Brain microvascular endothelial cell (primary cell): Measurements from ENCODE around the gene C1orf122.

Experiments used
- DNase-seq: peaks from one replicate; pipeline ENCODE4 v3.0.0-alpha.2; 2020
- H3K27ac ChIP-seq: fragments of 250-450 bp; sonication (Bioruptor Pico); 2 replicates; pipeline ENCODE4 v1.5.1; 2020; ENCODE audit warnings: mild to moderate bottlenecking, moderate library complexity
- H3K27me3 ChIP-seq: fragments of 250-450 bp; sonication (Bioruptor Pico); replicated peaks from 2 replicates; pipeline ENCODE4 v1.5.1; 2020; ENCODE audit warnings: mild to moderate bottlenecking
- H3K36me3 ChIP-seq: fragments of 250-450 bp; sonication (Bioruptor Pico); replicated peaks from 2 replicates; pipeline ENCODE4 v1.5.1; 2020; ENCODE audit warnings: mild to moderate bottlenecking
- H3K4me3 ChIP-seq: 2 replicates; pipeline ENCODE4 v1.5.1; 2011; ENCODE audit warnings: low read depth, mild to moderate bottlenecking, control low read depth, low read length, moderate library complexity
- CTCF ChIP-seq: IDR thresholded peaks from 2 replicates; pipeline ENCODE4 v1.5.1; 2011; ENCODE audit warnings: low read depth, mild to moderate bottlenecking, moderate library complexity, low read length, control low read depth, inconsistent platforms; ENCODE audit errors: missing control alignments
- in situ Hi-C: cut with HindIII; loops from 2 replicates; pipeline ENCODE4 v1.10.0; 2017; ENCODE audit warnings: low sequenced_read_pairs, low pct_ligation_motif_present

C1orf122 gene

GRCh38 chr1:37822906-37823815 is 15.6 kb downstream of the C1orf122 start:
- TF ChIP-seq CTCF, result no peak
- Histone ChIP-seq H3K27me3 (no peaks in the 10 kb centered on the region), H3K27ac (no peak overlapping the region), H3K4me3 (no peak overlapping the region), H3K36me3 (peaks cover 42% of the 10 kb centered on the region)
- in situ Hi-C loops, result no loop called here
- DNase-seq, result peak; percentile 8

GRCh38 chr1:37824001-37824400 is 16.4 kb downstream of the C1orf122 start:
- no peak for DNase-seq
- peaks cover 49% of the 10 kb centered on the region for H3K36me3 ChIP-seq
- in situ Hi-C loops, result no loop called here
- no peak overlapping the region for H3K27ac ChIP-seq
- no peaks in the 10 kb centered on the region for H3K27me3 ChIP-seq
- TF ChIP-seq CTCF, result no peak
- no peak overlapping the region for H3K4me3 ChIP-seq

GRCh38 chr1:37825506-37825905 is 17.9 kb downstream of the C1orf122 start:
- Histone ChIP-seq H3K4me3 (no peak overlapping the region), H3K36me3 (peaks cover 41% of the 10 kb centered on the region), H3K27ac (no peak overlapping the region), H3K27me3 (no peaks in the 10 kb centered on the region)
- in situ Hi-C loops, result no loop called here
- no peak for DNase-seq
- TF ChIP-seq CTCF, result no peak

DNA sequence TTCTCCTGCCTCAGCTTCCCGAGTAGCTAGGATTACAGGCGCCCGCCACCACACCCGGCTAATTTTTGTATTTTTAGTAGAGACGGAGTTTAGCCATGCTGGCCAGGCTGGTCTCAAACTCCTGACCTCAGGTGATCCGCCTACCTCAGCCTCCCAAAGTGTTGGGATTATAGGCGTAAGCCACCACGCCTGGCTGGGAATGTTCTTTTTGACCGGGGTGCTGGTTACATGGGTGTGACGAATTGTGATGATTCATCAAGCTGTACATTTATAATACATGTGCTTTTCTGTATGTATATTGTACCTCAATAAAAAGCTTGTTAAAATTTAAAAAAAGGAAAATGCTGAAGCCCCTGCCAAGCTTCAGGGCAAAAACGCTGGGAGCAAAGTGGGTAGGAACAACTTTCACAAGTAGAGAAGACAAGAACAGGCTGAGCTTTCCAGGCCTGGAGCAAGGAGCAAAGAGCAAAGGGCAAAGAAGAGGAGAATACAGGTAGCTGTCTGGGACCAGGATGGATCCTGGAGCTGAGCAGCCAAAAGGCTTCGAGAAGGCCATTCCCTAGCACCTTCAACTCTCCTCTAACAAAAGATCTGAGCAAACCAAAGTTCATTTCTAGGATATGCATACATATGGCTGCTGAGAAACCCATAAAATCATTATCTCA is 21.0 kb downstream of the C1orf122 start:
- in situ Hi-C loops, result no loop called here
- H3K27ac ChIP-seq, result no peak overlapping the region
- H3K27me3 ChIP-seq, result no peaks in the 10 kb centered on the region

DNA sequence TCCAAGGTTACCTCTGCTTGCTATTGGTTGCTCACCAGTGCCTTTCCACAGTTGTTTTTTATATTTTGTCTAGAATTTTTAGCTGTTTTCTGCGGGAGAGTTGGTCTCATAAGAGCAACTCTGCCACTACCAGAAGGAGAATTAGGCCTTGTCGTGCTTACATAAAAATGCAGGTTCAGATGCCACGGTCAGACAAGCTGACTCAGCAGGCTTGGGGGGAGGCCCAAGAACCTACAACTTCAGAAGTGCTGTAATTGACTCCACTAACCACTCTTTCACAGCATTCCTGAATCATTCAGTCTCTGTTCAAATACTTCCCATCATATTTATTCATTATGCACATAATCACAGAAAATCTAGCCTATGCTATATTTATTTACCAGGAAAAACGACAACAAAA is 23.5 kb downstream of the C1orf122 start:
- no peak for DNase-seq
- no peak overlapping the region for H3K4me3 ChIP-seq
- H3K27me3 ChIP-seq, result no peaks in the 10 kb centered on the region
- TF ChIP-seq CTCF, result no peak
- in situ Hi-C loops, result no loop called here
- no peak overlapping the region for H3K27ac ChIP-seq
- peaks cover 54% of the 10 kb centered on the region for H3K36me3 ChIP-seq

More for the DNA sequence above, 21.0 kb downstream of the C1orf122 start:
- Histone ChIP-seq H3K36me3 (peaks cover 34% of the 10 kb centered on the region), H3K4me3 (no peak overlapping the region)
- no peak for DNase-seq
- no peak for TF ChIP-seq CTCF
